NCI-H526 treated with DMSO at 0.1 percent for 48 hours (cell line): ENCODE results near the gene PSME3IP1.
"Not testable (repeated sequence)": the region's sequence is repeated elsewhere in the genome, so short reads cannot be mapped to it uniquely, and the experiment has no call there.

Experiments used
- DNase-seq: peaks from one replicate; lab custom pipeline; 2025; lab: John Stamatoyannopoulos, UW

The PSME3IP1 gene

DNA sequence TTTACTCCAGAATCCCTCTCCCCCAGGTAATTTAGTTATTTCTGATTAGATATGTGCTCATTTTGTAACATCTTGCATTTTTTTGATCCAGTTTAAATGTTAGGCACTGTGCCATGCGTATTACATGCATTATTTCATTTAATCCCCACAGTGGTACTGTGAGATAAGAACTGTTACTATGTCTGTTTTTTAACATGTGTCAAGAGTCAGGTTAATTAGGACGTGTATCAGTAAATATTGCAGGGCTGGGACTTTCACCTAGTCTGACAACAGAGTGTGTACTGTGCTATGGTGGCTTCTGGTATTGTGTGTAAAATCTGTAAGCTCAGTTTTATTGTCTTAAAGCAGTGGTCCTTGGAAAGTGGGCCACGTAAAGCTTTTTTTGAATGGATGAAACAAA is 10.9 kb upstream of the PSME3IP1 start:
- DNase-seq = no peak

GRCh38 chr16:57196286-57196685 is 10.4 kb upstream of the PSME3IP1 start:
- no peak for DNase-seq

GRCh38 chr16:57194512-57194911 is 8.7 kb upstream of the PSME3IP1 start:
- DNase-seq = no peak

DNA sequence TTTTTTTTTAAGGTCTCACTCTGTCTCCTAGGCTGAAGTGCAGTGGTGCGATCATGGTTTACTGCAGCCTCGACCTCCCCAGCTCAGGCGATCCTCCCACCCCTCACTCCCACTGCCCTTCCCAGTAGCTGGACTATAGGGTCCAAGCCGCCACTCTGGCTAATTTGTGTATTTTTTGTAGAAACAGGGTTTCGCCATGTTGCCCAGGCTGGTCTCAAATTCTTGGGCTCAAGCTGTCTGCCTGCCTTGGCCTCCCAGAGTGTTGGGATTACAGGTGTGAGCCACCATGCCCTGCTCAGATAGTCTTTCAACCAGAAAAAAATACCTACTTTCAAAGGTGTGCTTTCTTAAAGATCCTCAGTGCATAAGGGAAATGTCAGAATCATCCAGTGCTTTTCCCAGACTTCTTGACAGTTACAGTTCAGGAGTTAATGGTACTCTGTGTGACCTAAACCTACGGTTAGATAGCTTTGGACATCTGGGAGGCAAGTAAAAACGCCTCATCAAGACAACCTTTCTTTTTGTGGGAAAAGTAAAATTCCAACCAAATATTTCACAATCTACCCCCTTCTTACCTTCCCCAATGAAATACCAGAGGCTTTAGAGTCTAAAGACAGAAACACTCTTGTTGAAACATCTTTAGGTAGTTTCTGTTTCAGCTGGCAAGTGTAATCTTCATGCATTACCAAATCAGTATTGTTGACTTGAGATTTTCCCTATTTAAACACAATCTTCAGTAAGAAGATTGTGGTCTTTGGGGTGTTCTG is 7.1 kb upstream of the PSME3IP1 start:
- no peak for DNase-seq

DNA sequence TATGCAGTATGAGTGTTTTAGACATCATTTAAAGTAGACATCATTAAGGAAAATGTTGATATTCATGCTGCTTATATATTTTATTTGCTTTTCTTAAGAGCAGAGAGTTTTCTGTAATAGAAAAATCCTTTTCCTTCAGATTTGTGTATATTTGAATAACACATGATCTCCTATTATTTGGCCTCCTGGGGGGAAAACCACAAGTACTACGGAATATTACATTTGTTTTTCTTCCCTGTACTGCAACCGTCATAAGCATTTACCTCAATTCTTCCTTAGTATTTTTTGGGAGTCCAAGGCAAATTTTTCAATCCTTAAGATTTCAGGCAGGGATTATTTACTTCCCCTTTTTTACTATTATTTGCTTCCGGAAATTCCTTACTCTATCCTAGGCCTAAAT is 6.3 kb upstream of the PSME3IP1 start:
- DNase-seq = no peak

DNA sequence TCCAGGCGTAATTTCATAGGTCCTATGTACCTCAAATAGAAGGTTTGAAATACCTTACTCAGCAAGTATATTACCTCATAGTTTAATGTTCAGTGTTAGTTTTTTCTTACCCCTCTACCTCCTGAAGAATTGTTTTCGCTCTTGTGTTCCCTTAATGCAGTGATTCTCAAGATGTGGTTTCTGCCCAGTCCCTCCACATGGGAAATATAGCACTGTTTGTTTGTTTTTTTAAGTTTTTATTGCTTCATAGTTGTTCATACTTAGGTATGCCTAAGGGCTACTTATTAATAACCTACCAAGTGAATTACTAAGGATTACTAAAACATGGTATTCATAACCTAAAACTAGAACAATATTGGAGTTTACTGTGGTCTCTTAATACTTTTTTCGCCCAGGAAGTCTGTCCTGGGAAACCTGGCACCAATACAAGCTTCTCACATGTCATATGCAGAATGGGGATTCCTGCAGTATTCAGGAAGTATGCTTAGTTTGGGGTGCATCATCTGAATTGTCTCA is 5.3 kb upstream of the PSME3IP1 start:
- DNase-seq = no peak

- no peak for DNase-seq
Measured at GRCh38 chr16:57190136-57190535, 4.3 kb upstream of the PSME3IP1 start.

DNA sequence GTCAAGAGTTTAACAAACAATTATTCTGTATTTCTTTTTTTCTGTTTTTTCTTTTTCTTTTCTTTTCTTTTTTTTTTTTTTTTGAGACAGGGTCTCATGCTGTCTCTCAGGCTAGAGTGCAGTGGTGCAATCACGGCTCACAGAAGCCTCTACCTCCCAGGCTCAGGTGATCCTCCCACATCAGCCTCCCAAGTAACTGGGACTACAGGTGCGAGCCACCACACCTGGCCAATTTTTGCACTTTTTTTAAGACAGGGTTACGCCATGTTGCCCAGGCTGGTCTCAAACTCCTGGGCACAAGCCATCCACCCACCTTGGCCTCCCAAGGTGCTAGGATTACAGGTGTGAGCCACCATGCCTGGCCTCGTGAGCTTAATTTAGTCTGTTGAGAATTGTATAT is 3.7 kb upstream of the PSME3IP1 start:
- DNase-seq = not testable (repeated sequence)

DNA sequence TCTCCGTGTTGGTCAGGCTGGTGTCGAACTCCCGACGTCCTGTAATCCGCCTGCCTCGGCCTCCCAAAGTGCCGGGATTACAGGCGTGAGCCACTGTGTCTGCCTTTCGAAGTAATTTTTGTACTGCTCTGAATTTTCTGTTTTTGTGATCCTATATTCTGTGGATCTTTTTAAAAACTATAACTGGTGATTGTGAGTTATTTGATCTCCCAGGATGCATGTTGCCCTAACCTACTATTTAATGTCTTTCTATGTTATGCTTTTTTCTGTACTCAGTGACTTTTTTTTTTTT is 2.8 kb upstream of the PSME3IP1 start:
- no peak for DNase-seq

DNA sequence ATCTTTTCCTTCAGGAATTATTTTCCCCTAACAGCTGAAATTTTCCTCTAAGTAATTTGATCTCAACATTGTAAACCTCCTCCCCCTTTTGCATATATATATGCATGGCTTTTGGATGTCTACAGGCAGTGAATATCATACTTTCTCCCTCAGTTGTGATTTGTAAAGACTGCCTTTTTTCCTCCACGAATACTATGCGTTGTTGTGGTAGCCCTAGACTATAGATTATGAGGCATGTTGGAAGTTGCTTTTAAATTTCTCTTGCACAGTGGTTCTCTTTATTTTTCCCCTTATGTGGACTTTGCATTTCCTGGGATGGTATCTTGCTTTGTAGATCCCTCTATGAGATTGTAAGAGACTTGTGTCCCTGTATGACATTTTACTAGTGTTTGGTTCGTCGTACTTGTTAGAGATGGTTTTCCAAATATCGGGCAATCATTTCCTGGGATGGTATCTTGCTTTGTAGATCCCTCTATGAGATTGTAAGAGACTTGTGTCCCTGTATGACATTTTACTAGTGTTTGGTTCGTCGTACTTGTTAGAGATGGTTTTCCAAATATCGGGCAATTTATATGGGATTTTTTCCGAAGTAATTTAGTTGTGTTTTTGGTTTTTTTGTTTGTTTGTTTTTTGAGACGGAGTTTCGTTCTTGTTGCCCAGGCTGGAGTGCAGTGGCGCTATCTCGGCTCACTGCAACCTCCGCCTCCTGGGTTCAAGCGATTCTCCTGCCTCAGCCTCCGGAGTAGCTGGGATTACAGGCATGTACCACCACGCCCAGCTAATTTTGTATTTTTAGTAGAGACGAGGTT is 2.3 kb upstream of the PSME3IP1 start:
- peak; percentile 58 for DNase-seq

- peak; percentile 58 for DNase-seq
Measured at GRCh38 chr16:57186872-57187854, 1.3 kb upstream of the PSME3IP1 start.

DNA sequence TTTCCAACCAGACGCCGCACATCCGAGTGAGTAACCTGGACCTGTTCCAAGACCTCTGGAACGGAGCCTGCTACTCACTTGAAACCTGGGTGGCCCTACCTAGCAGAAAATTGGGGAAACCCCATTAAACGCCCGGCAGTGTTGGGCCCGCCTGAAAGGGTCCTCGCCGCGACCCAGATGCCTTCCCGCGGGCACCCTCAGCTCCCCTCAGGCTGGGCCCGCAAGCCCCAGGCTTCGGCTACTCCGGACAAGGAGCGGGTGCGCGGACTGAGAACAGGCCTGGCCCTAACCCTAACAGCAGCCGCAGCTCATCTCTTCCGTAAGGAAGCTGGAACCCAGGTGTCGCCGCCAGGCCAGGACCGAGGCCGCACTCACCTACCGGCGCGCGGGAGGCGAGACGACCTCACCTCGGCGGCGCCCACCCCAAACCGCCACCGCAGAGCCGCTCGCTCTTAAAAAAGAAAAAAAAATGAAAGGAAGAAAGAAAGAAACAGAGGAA is 344 bp downstream of the PSME3IP1 start:
- no peak for DNase-seq

- no peak for DNase-seq
Measured at GRCh38 chr16:57184887-57185445, 873 bp downstream of the PSME3IP1 start.

GRCh38 chr16:57184113-57184512 is 1.7 kb downstream of the PSME3IP1 start:
- DNase-seq = no peak

- no peak for DNase-seq
Measured at GRCh38 chr16:57179215-57179828, 6.5 kb downstream of the PSME3IP1 start.

- DNase-seq = no peak
Measured at GRCh38 chr16:57178793-57179212, 7.0 kb downstream of the PSME3IP1 start.

GRCh38 chr16:57178196-57178595 is 7.6 kb downstream of the PSME3IP1 start:
- DNase-seq = peak; percentile 91

DNA sequence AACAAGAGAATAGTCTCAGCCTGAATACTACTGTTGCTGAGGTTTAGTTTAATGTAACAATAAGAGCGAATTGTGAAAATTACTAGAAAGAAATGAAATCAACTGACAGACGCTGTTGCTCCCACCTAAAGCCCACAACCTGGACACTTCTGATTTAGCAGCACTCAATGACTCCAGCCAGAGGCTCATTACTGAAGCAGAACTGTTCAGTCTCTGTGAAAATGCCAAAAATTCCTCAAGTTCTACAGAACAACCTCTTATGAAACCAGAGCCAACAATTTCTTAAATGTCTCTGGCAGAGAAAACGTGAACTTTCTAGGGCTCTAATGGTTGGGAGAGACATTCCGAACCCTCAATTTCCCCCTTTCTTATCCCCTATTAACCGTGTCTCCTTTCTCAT is 9.9 kb downstream of the PSME3IP1 start:
- no peak for DNase-seq

DNA sequence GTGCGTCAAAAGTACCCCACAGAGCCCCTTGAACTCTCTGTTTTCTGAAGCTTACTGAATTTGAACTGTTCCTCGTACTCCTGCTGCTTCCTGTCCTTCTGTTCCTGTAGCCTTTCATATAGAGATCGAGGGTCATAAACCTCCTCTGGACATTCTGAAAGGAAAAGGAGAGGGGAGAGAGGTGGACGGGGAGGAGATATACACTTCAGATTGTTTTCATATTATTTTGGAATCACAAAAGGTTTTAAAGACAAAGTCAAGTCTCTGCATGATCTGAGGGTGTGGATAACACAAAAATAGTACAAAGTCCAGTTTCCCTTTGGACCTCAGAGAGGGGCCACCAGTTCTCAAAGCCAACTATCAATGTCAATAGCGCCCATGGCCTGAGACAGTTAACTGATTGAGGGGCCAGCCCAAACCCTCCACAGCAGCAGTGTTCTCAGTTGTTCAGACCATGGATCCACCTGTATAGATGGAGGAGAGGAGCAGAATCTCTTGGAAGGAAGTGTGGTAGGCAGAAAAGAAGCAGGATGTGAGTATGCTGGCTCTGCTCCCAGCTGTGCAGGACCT is 13.0 kb downstream of the PSME3IP1 start:
- DNase-seq = no peak

- DNase-seq = no peak
Measured at GRCh38 chr16:57169327-57169726, 16.5 kb downstream of the PSME3IP1 start.

DNA sequence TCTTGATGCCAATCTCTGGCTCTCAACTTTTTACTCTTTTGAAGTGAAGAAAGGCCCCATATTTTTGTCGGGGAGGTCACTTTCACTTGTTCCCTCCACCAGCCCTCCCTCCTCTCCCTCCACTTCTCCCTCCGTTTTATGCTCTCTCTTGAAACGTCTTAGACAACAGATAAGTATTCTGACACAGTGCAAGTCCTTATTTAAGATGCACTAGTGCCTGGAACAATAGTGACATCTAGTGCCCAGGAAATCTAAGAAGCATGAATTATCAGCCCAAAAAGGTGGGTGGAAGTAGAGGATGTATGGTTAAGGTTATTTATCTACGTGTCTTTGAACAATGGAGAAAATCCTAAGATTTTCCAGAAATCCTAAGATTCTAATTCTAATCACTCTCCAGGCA is 17.9 kb downstream of the PSME3IP1 start:
- peak; percentile 10 for DNase-seq
